ENCODE results near the gene KLRG1. TPM values are rescaled to one million over a fixed set of nuclear protein-coding genes. Genes with fewer than 3 reads are reported as not detected.

KLRG1 gene
- total and polyA plus RNA-seq, 4 donors: 0.95 to 2.8 (median 2.6) TPM

- TF ChIP-seq, protein P1, sequence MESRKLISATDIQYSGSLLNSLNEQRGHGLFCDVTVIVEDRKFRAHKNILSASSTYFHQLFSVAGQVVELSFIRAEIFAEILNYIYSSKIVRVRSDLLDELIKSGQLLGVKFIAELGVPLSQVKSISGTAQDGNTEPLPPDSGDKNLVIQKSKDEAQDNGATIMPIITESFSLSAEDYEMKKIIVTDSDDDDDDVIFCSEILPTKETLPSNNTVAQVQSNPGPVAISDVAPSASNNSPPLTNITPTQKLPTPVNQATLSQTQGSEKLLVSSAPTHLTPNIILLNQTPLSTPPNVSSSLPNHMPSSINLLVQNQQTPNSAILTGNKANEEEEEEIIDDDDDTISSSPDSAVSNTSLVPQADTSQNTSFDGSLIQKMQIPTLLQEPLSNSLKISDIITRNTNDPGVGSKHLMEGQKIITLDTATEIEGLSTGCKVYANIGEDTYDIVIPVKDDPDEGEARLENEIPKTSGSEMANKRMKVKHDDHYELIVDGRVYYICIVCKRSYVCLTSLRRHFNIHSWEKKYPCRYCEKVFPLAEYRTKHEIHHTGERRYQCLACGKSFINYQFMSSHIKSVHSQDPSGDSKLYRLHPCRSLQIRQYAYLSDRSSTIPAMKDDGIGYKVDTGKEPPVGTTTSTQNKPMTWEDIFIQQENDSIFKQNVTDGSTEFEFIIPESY (IDR thresholded peaks at IDR 0.05): no peak
- TF ChIP-seq ATF3 (IDR thresholded peaks at IDR 0.05): no peak
- TF ChIP-seq RAD21 (IDR thresholded peaks at IDR 0.05): no peak
- TF ChIP-seq RXRA (IDR thresholded peaks at IDR 0.05): no peak
- no peak for TF ChIP-seq FOXA1 (IDR thresholded peaks at IDR 0.05)
- TF ChIP-seq TAF1 (conservative IDR thresholded peaks at IDR 0.05): no peak
Measured at GRCh38 chr12:9037431-9037830, 48.1 kb downstream of the KLRG1 start (continued).

GRCh38 chr12:9039397-9039977, 50.1 kb downstream of the KLRG1 start:
- Histone ChIP-seq H3K4me3 (ENCODE audit: low read depth in 1 of 3, low read length in 3 of 3) (no peak overlapping the region), H3K27ac (ENCODE audit: low read depth in 1 of 2, low read length in 2 of 2) (no peak overlapping the region), H3K4me1 (ENCODE audit: control insufficient read depth in 4 of 4, insufficient read depth in 4 of 4, low read length in 3 of 4) (no peaks in the 10 kb centered on the region), H3K9ac (ENCODE audit: low read depth in 1 of 2, low read length in 2 of 2) (no peak overlapping the region), H3K27me3 (ENCODE audit: control insufficient read depth in 4 of 4, insufficient read depth in 4 of 4, low read length in 3 of 4) (no peaks in the 10 kb centered on the region), H3K9me3 (ENCODE audit: control insufficient read depth in 4 of 4, low read length in 3 of 4) (no peaks in the 10 kb centered on the region), H3K36me3 (ENCODE audit: control insufficient read depth in 4 of 4, insufficient read depth in 3 of 4, low read depth in 1 of 4, low read length in 3 of 4) (no peaks in the 10 kb centered on the region)
- 12% methylated on average over 3 of the region's 3 CpGs for WGBS
- DNase-seq (ENCODE audit: low spot score): no peak
- TF ChIP-seq FOXA1 (IDR thresholded peaks at IDR 0.05) (no peak), HNF4A (conservative IDR thresholded peaks at IDR 0.05) (peak in 1 of 2 donors; percentile 46), SP1 (IDR thresholded peaks at IDR 0.05) (peak; percentile 5), CTCF (IDR thresholded peaks at IDR 0.05; ENCODE audit: low read depth, low read length, missing input control) (peak; percentile 77), RAD21 (IDR thresholded peaks at IDR 0.05) (peak; percentile 89 to 92)

DNA sequence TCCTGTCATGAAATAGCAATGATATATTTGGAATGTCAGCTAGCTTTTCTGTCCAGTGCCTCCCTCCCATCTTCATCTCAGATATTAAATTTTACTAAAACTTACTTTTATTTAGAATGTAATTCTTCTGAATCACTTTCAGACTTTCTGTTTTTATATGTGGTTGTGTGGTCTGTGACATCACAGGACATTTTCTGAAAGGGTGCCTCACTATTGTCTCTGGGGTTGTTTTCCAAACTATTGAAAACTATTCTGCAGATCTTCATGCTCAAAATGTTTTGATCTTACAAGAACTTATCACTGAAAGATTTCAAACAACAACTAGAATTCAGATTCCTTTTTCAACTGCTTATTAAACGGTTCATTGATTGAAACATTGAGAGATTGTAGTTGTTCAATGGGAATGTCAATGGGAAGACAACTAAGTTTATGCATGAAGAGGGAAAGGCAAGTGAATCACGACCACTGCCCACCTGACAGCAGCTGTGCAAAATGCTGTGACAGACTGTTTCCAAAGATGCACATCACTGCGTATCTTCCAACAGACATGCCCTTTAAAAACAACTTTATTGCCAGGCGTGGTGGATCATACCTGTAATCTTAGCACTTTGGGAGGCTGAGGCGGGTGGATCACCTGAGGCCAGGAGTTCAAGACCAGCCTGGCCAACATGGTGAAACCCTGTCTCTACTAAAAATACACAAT, 51.3 kb downstream of the KLRG1 start:
- DNase-seq (ENCODE audit: low spot score): no peak
- 80% methylated on average over 5 of the region's 5 CpGs for WGBS
- Histone ChIP-seq H3K9me3 (ENCODE audit: control insufficient read depth in 4 of 4, low read length in 3 of 4) (no peaks in the 10 kb centered on the region), H3K27ac (ENCODE audit: low read depth in 1 of 2, low read length in 2 of 2) (no peak overlapping the region), H3K27me3 (ENCODE audit: control insufficient read depth in 4 of 4, insufficient read depth in 4 of 4, low read length in 3 of 4) (no peaks in the 10 kb centered on the region), H3K9ac (ENCODE audit: low read depth in 1 of 2, low read length in 2 of 2) (no peak overlapping the region), H3K4me3 (ENCODE audit: low read depth in 1 of 3, low read length in 3 of 3) (no peak overlapping the region), H3K36me3 (ENCODE audit: control insufficient read depth in 4 of 4, insufficient read depth in 3 of 4, low read depth in 1 of 4, low read length in 3 of 4) (no peaks in the 10 kb centered on the region), H3K4me1 (ENCODE audit: control insufficient read depth in 4 of 4, insufficient read depth in 4 of 4, low read length in 3 of 4) (no peaks in the 10 kb centered on the region)
- TF ChIP-seq YY1 (IDR thresholded peaks at IDR 0.05) (no peak), HNF4A (conservative IDR thresholded peaks at IDR 0.05) (no peak), GABPA (IDR thresholded peaks at IDR 0.05 in 1 of 2, conservative IDR thresholded peaks at IDR 0.05 in 1 of 2) (no peak), MAX (IDR thresholded peaks at IDR 0.05) (no peak), RXRA (IDR thresholded peaks at IDR 0.05) (no peak), FOXA1 (IDR thresholded peaks at IDR 0.05) (no peak), FOXA2 (IDR thresholded peaks at IDR 0.05) (no peak), EGR1 (IDR thresholded peaks at IDR 0.05; ENCODE audit: low read depth in 2 of 2) (no peak)

All from liver (tissue), 9 donors.